HepG2 (cell line): ENCODE measurements around the gene CPVL. TPM values are rescaled to one million over a fixed set of nuclear protein-coding genes. Genes with fewer than 3 reads are reported as not detected.

ENCODE experiments used
- ARNT2 ChIP-seq: sonication (generic); formaldehyde crosslinking; IDR thresholded peaks from 2 replicates; pipeline ENCODE4 v1.8.0; 2022; ENCODE audit warnings: mild to moderate bottlenecking, low read depth, missing genetic modification reagents, moderate library complexity
- ATF6 ChIP-seq: sonication (generic); formaldehyde crosslinking; conservative IDR thresholded peaks from 2 replicates; pipeline ENCODE4 v1.4.0; 2020; ENCODE audit warnings: missing genetic modification reagents
- BCL6 ChIP-seq: IDR thresholded peaks from 2 replicates; pipeline ENCODE4 v1.6.1; 2016; ENCODE audit warnings: missing genetic modification reagents, missing compliant biosample characterization
- GATA4 ChIP-seq: sonication (generic); IDR thresholded peaks from 2 replicates; pipeline ENCODE4 v1.6.1; 2016; ENCODE audit warnings: antibody characterized with exemption, low read depth, borderline replicate concordance
- KIAA2018 ChIP-seq: sonication (generic); formaldehyde crosslinking; IDR thresholded peaks from 2 replicates; pipeline ENCODE4 v1.5.0; 2020; ENCODE audit warnings: mild to moderate bottlenecking, missing genetic modification reagents, borderline replicate concordance
- NFKBIZ ChIP-seq: IDR thresholded peaks from 2 replicates; pipeline ENCODE4 v1.6.1; 2018; ENCODE audit warnings: missing genetic modification reagents, missing compliant biosample characterization
- ONECUT2 ChIP-seq: sonication (generic); formaldehyde crosslinking; IDR thresholded peaks from 2 replicates; pipeline ENCODE4 v1.4.0; 2020; ENCODE audit warnings: missing genetic modification reagents
- RARG ChIP-seq: sonication (generic); formaldehyde crosslinking; IDR thresholded peaks from 2 replicates; pipeline ENCODE4 v1.4.0; 2020; ENCODE audit warnings: low read depth, mild to moderate bottlenecking, missing genetic modification reagents
- RBM39 ChIP-seq: fragments of 200-400 bp; formaldehyde crosslinking; IDR thresholded peaks from one replicate; pipeline ENCODE4 v1.6.1; 2018; ENCODE audit warnings: antibody characterized with exemption, mild to moderate bottlenecking, low read depth, low read length; ENCODE audit not compliant: poor library complexity, severe bottlenecking
- SIN3B ChIP-seq: fragments of 150-350 bp; IDR thresholded peaks from 2 replicates; pipeline ENCODE4 v1.6.1; 2014; ENCODE audit warnings: low read length
- SIX1 ChIP-seq: sonication (generic); formaldehyde crosslinking; IDR thresholded peaks from 2 replicates; pipeline ENCODE4 v1.4.0; 2020; ENCODE audit warnings: missing genetic modification reagents, borderline replicate concordance
- SKI ChIP-seq: fragments of 450-650 bp; IDR thresholded peaks from one replicate; pipeline ENCODE4 v1.6.1; 2018; ENCODE audit warnings: mild to moderate bottlenecking; ENCODE audit not compliant: partially characterized antibody
- ZNF251 ChIP-seq: sonication (generic); formaldehyde crosslinking; IDR thresholded peaks from 2 replicates; pipeline ENCODE4 v1.9.0; 2021; ENCODE audit warnings: mild to moderate bottlenecking, missing genetic modification reagents
- ZNF766 ChIP-seq: sonication (generic); formaldehyde crosslinking; IDR thresholded peaks from 2 replicates; pipeline ENCODE4 v1.5.0; 2020; ENCODE audit warnings: missing genetic modification reagents, borderline replicate concordance
- ZNF879 ChIP-seq: sonication (generic); formaldehyde crosslinking; IDR thresholded peaks from 2 replicates; pipeline ENCODE4 v1.8.1; 2023; ENCODE audit warnings: missing genetic modification reagents
- ZSCAN29 ChIP-seq: sonication (generic); formaldehyde crosslinking; conservative IDR thresholded peaks from 2 replicates; pipeline ENCODE4 v1.4.0; 2020; ENCODE audit warnings: mild to moderate bottlenecking, missing genetic modification reagents
- polyA plus RNA-seq, 8 experiments: library from polyadenylated mRNA; depleted of rRNA in 3 of 8; stranded (reverse) in 7 of 8; unstranded in 1 of 8; fragments of >200 nt; fragmentation: Illumina TruSeq in 4 of 8; extraction: Trizol in 4 of 8; gene quantifications; 2 replicates each; pipeline versions ENCODE4 v1.2.1 to v1.2.3, GENCODE V29; 2011 to 2016; ENCODE audit warnings: low read depth in 4 of 8, missing spikeins in 1 of 8, mixed read lengths in 1 of 8; ENCODE audit not compliant: insufficient read depth in 1 of 8
- total RNA-seq, 5 experiments: library from RNA; depleted of rRNA; stranded (reverse); fragments of >200 nt; fragmentation: Illumina TruSeq; extraction: Trizol; gene quantifications; 2 replicates each; pipeline ENCODE4 v1.2.3, GENCODE V29; 2016; ENCODE audit warnings: low read depth in 1 of 5
- TF ChIP-seq, protein P1 (sequence below): sonication (generic); formaldehyde crosslinking; conservative IDR thresholded peaks from 2 replicates; pipeline ENCODE4 v1.8.1; 2023; ENCODE audit warnings: missing genetic modification reagents

CPVL gene
- total and polyA plus RNA-seq, 2 of the 13 experiments (the other 11 are each of a cell fraction or from before 2014, with no cell fraction given): 59.2 to 294 TPM

- TF ChIP-seq KIAA2018 (CRISPR knock-in tag): 0 out of 2 replicates have a peak, but pooled peaks have one; percentile 34
- TF ChIP-seq ZNF251 (CRISPR knock-in tag): no peak
- no peak for TF ChIP-seq NFKBIZ
- no peak for TF ChIP-seq BCL6 (CRISPR knock-in tag)
- TF ChIP-seq RBM39: peak; percentile 57
- TF ChIP-seq SKI: no peak
- TF ChIP-seq ONECUT2 (CRISPR knock-in tag): no peak
- no peak for TF ChIP-seq ARNT2 (CRISPR knock-in tag)
- no peak for TF ChIP-seq ZSCAN29 (CRISPR knock-in tag)
- no peak for TF ChIP-seq ZNF879 (CRISPR knock-in tag)
- no peak for TF ChIP-seq SIN3B
- TF ChIP-seq ZNF766 (CRISPR knock-in tag): 0 out of 2 replicates have a peak, but pooled peaks have one; percentile 18
- TF ChIP-seq GATA4: no peak
- TF ChIP-seq RARG: no peak
- TF ChIP-seq, protein P1, sequence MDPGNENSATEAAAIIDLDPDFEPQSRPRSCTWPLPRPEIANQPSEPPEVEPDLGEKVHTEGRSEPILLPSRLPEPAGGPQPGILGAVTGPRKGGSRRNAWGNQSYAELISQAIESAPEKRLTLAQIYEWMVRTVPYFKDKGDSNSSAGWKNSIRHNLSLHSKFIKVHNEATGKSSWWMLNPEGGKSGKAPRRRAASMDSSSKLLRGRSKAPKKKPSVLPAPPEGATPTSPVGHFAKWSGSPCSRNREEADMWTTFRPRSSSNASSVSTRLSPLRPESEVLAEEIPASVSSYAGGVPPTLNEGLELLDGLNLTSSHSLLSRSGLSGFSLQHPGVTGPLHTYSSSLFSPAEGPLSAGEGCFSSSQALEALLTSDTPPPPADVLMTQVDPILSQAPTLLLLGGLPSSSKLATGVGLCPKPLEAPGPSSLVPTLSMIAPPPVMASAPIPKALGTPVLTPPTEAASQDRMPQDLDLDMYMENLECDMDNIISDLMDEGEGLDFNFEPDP: no peak
- no peak for TF ChIP-seq ATF6 (CRISPR knock-in tag)
- no peak for TF ChIP-seq SIX1 (CRISPR knock-in tag)
Measured at GRCh38 chr7:29146057-29146706, at the start of gene CPVL (continued).
